B cell (primary cell): ENCODE measurements around the gene DCP1A. TPM values are rescaled to one million over a fixed set of nuclear protein-coding genes. Genes with fewer than 3 reads are reported as not detected.
A peak's percentile ranks its signal among the peaks of the same experiment; 100 is the strongest.
"Not testable (repeated sequence)": the region's sequence is repeated elsewhere in the genome, so short reads cannot be mapped to it uniquely, and the experiment has no call there.

Experiments used
- ATAC-seq: fragments of 200-7000 bp; cut with Tn5 transposase; one replicate; pipeline ENCODE4 v1.10.0; 2021; ENCODE audit warnings: low read depth, mild to moderate bottlenecking, moderate number of reproducible peaks, moderate library complexity
- CTCF ChIA-PET: fragments of 350-600 bp; sonication (Branson Sonifier 250); formaldehyde crosslinking; loops from one replicate; lab custom pipeline; 2021; ENCODE audit warnings: antibody characterized with exemption, inconsistent platforms; lab: Charles Lee
- POLR2A ChIA-PET: fragments of 350-600 bp; sonication (Branson Sonifier 250); formaldehyde crosslinking; loops from one replicate; lab custom pipeline; 2021; ENCODE audit warnings: antibody characterized with exemption; lab: Charles Lee
- DNase-seq: peaks from one replicate; pipeline ENCODE4 v3.0.0; 2013
- H2AFZ ChIP-seq: 2 replicates; pipeline ENCODE4 v1.6.1; 2012; ENCODE audit warnings: mild to moderate bottlenecking, low read depth, low read length; ENCODE audit not compliant: insufficient read depth, poor library complexity, severe bottlenecking
- H3K27ac ChIP-seq, 2 donors: 1 replicate in 1 of 2; 2 replicates in 1 of 2; pipeline ENCODE4 v1.5.1; 2012 to 2013; ENCODE audit warnings: low read length in 2 of 2, mild to moderate bottlenecking in 2 of 2, moderate library complexity in 1 of 2
- H3K27me3 ChIP-seq, 4 experiments: fragments of 200-600 bp in 1 of 4; sonication (generic) in 1 of 4; replicated peaks in 1 of 4; 1 replicate in 2 of 4; 2 replicates in 2 of 4; pipeline versions ENCODE4 v1.6.1 to v1.7.0; 2013 to 2016; ENCODE audit warnings: low read length in 3 of 4, mild to moderate bottlenecking in 2 of 4, mixed read lengths in 1 of 4, moderate library complexity in 1 of 4; ENCODE audit not compliant: insufficient read depth in 4 of 4, control insufficient read depth in 3 of 4; ENCODE audit errors: control extremely low read depth in 1 of 4
- H3K36me3 ChIP-seq, 2 experiments: replicated peaks in 1 of 2; 1 replicate in 1 of 2; 2 replicates in 1 of 2; pipeline versions ENCODE4 v1.6.1 to v1.7.1; 2013; ENCODE audit warnings: low read length in 1 of 2; ENCODE audit not compliant: insufficient read depth in 2 of 2, control insufficient read depth in 1 of 2; ENCODE audit errors: control extremely low read depth in 1 of 2, extremely low read depth in 1 of 2
- H3K4me1 ChIP-seq, 2 donors: fragments of 200-600 bp in 1 of 2; sonication (generic) in 1 of 2; 1 replicate in 1 of 2; 2 replicates in 1 of 2; pipeline versions ENCODE4 v1.5.1 to v1.6.1; 2013 to 2017; ENCODE audit warnings: low read length in 2 of 2; ENCODE audit not compliant: control insufficient read depth in 2 of 2, insufficient read depth in 2 of 2
- H3K4me2 ChIP-seq: replicated peaks from 2 replicates; pipeline ENCODE3; 2012; ENCODE audit warnings: mild to moderate bottlenecking, low read depth, low read length; ENCODE audit not compliant: poor library complexity, severe bottlenecking
- H3K4me3 ChIP-seq, 5 experiments: fragments of 200-600 bp in 1 of 5; sonication (generic) in 1 of 5; 1 replicate in 3 of 5; 2 replicates in 2 of 5; pipeline versions ENCODE4 v1.5.1 to v1.7.0; 2011 to 2016; ENCODE audit warnings: low read length in 4 of 5, mild to moderate bottlenecking in 4 of 5, low read depth in 2 of 5, control low read depth in 1 of 5, moderate library complexity in 1 of 5; ENCODE audit not compliant: insufficient read depth in 1 of 5; ENCODE audit errors: control extremely low read depth in 1 of 5, extremely low read depth in 1 of 5
- H3K79me2 ChIP-seq: fragments of 200-600 bp; sonication (generic); one replicate; pipeline ENCODE4 v1.6.0; 2016; ENCODE audit warnings: low read length; ENCODE audit not compliant: control insufficient read depth, insufficient read depth
- H3K9ac ChIP-seq: fragments of 200-600 bp; sonication (generic); 2 replicates; pipeline ENCODE4 v1.6.1; 2017; ENCODE audit warnings: mild to moderate bottlenecking, low read length, moderate library complexity
- H3K9me3 ChIP-seq, 3 donors: one replicate each; pipeline versions ENCODE4 v1.6.1 to v1.7.1; 2013; ENCODE audit warnings: low read length in 2 of 3; ENCODE audit not compliant: control insufficient read depth in 2 of 3, insufficient read depth in 1 of 3; ENCODE audit errors: control extremely low read depth in 1 of 3
- H4K20me1 ChIP-seq: 2 replicates; pipeline ENCODE4 v1.6.0; 2012; ENCODE audit warnings: mild to moderate bottlenecking, low read length; ENCODE audit not compliant: insufficient read depth, control insufficient read depth, poor library complexity, severe bottlenecking
- H3K27ac Mint-ChIP-seq: one replicate; pipeline ENCODE4 v1.8.0; 2021; ENCODE audit warnings: mixed read lengths
- H3K27me3 Mint-ChIP-seq: one replicate; pipeline ENCODE4 v1.8.0; 2021; ENCODE audit warnings: mixed read lengths
- H3K4me1 Mint-ChIP-seq: one replicate; pipeline ENCODE4 v1.8.0; 2021; ENCODE audit warnings: mixed read lengths
- H3K4me3 Mint-ChIP-seq: one replicate; pipeline ENCODE4 v1.8.0; 2021; ENCODE audit warnings: mixed read lengths
- H3K9me3 Mint-ChIP-seq: one replicate; pipeline ENCODE4 v1.8.0; 2022; ENCODE audit warnings: mixed read lengths; ENCODE audit not compliant: insufficient read depth
- CTCF ChIP-seq: fragments of 200-600 bp; IDR thresholded peaks from one replicate; pipeline ENCODE4 v1.8.0; 2022; ENCODE audit warnings: antibody characterized with exemption, mild to moderate bottlenecking
- EZH2 ChIP-seq: IDR thresholded peaks from 2 replicates; pipeline ENCODE4 v1.6.1; 2012; ENCODE audit warnings: borderline replicate concordance, low read depth, mild to moderate bottlenecking, moderate library complexity, low read length; ENCODE audit not compliant: insufficient read depth, poor library complexity, severe bottlenecking
- WGBS: methylation state at CpG from one replicate; pipeline ENCODE4 v1.1.5; 2013; ENCODE audit warnings: missing lambda C conversion rate; ENCODE audit not compliant: insufficient coverage; 5-methylcytosine and 5-hydroxymethylcytosine counted together
- intact Hi-C: fragments of 100-400 bp; cut with micrococcal nuclease; formaldehyde crosslinking; loops from one replicate; pipeline ENCODE4 v1.10.0; 2022
- polyA plus RNA-seq: library from polyadenylated mRNA; depleted of rRNA; stranded (reverse); fragments of >200 nt; gene quantifications from 2 replicates; pipeline ENCODE4 v1.2.3, GENCODE V29; 2012
- total RNA-seq, 2 donors: library from RNA; stranded (reverse); fragments of 120-200 nt in 1 of 2; gene quantifications; 1 replicate in 1 of 2; 2 replicates in 1 of 2; pipeline versions ENCODE4 v1.2.3 to v1.2.4, GENCODE V29; 2013 to 2022

The DCP1A gene
- total and polyA plus RNA-seq, 2 donors (not counting 1 experiment from before 2014, with no cell fraction given): 16.6 to 44.6 TPM

GRCh38 chr3:53253707-53254508 lies 93.4 kb downstream of the DCP1A start:
- intact Hi-C loops: loop anchor here (2.0 to 10.0 kb wide), 3 partner anchors 93 to 359 kb away; partner anchors contain the start of genes PRKCD and STIMATE
- H3K4me1 ChIP-seq: peaks cover 45 to 63% of the 10 kb centered on the region in 2 donors
- H3K27ac ChIP-seq: peak overlapping the region in 1 of 2 donors; percentile 30
- ATAC-seq (no peak), DNase-seq (no peak)
- peak overlapping the region; percentile 86 for H3K4me2 ChIP-seq
- Mint-ChIP-seq H3K4me3 (peak overlapping the region; percentile 91), H3K27me3 (no peaks in the 10 kb centered on the region), H3K9me3 (no peaks in the 10 kb centered on the region), H3K4me1 (peaks cover 53% of the 10 kb centered on the region), H3K27ac (peak overlapping the region; percentile 81)
- H3K9ac ChIP-seq: peak overlapping the region; percentile 71
- POLR2A ChIA-PET: no interaction called here
- peak overlapping the region; percentile 72 to 83 (median 75) for H3K4me3 ChIP-seq
- peaks cover 63% of the 10 kb centered on the region for H3K79me2 ChIP-seq
- CTCF ChIA-PET: interaction anchor here (1.2 to 2.0 kb wide), 4 partner anchors 34 to 140 kb away, joined by 4 to 6 read pairs (median 4); no protein-coding TSS in a partner anchor
- no peak overlapping the region for H2AFZ ChIP-seq
- H3K27me3 ChIP-seq: no peaks in the 10 kb centered on the region
- no peak for TF ChIP-seq EZH2
- no peak for TF ChIP-seq CTCF
- WGBS: 83% methylated on average over 3 of the region's 7 CpGs
- peaks cover 53% of the 10 kb centered on the region for H4K20me1 ChIP-seq
- H3K36me3 ChIP-seq: no peaks in the 10 kb centered on the region
- H3K9me3 ChIP-seq: no peaks in the 10 kb centered on the region

- intact Hi-C loops: loop anchor here (5.0 to 10.0 kb wide), 2 partner anchors 141 to 358 kb away; partner anchors contain the start of gene STIMATE
- H3K36me3 ChIP-seq, H3K27me3 Mint-ChIP-seq, H3K4me3 ChIP-seq, H3K9me3 ChIP-seq, H2AFZ ChIP-seq, H3K27me3 ChIP-seq, ATAC-seq, DNase-seq, H3K9ac ChIP-seq, POLR2A ChIA-PET, H3K27ac Mint-ChIP-seq, H3K9me3 Mint-ChIP-seq: not testable (repeated sequence)
- Histone ChIP-seq H3K4me2 (peak overlapping the region; percentile 42), H3K4me1 (peaks cover 46 to 73% of the 10 kb centered on the region in 2 donors), H3K79me2 (peaks cover 72% of the 10 kb centered on the region), H4K20me1 (peaks cover 60% of the 10 kb centered on the region), H3K27ac (peak overlapping the region; percentile 37 to 78)
- WGBS: 89% methylated on average over 5 of the region's 8 CpGs
- H3K4me3 Mint-ChIP-seq: peak overlapping the region; percentile 24
- CTCF ChIA-PET: interaction anchor here (0.6 to 2.0 kb wide), 5 partner anchors 33 to 1752 kb away, joined by 3 to 11 read pairs (median 4); no protein-coding TSS in a partner anchor
- peaks cover 61% of the 10 kb centered on the region for H3K4me1 Mint-ChIP-seq
These were observed 94.4 kb downstream of the DCP1A start for GRCh38 chr3:53252947-53253322.
